Measurements from ENCODE around the gene ELAC1. TPM values are rescaled to one million over a fixed set of nuclear protein-coding genes. Genes with fewer than 3 reads are reported as not detected.
"Not testable (repeated sequence)": the region's sequence is repeated elsewhere in the genome, so short reads cannot be mapped to it uniquely, and the experiment has no call there.

The ELAC1 gene
- total RNA-seq, 1 donor from 2014 or later: 14.0 TPM

DNA sequence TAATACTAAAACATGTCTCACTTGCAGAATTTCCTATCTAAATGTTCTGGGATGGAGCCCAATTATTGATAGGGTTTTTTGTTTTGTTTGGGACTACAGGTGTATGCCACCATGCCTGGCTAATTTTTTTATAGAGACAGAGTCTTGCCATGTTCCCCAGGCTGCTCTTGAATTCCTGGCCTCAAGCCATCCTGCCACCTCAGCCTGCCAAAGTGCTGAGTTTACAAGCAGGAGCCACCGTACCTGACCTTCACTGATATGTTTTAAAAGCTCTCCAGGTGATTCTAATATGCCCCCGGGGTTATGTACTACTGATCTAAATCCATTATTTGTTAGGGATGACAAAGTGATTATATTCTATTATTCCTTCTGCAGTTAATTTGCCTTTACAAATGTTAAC lies 2.2 kb downstream of the ELAC1 start:
- Mint-ChIP-seq H3K9me3 (no peaks in the 10 kb centered on the region), H3K4me1 (peaks cover 11% of the 10 kb centered on the region), H3K36me3 (ENCODE audit: low read depth) (peaks cover 8% of the 10 kb centered on the region), H3K27ac (no peak overlapping the region), H3K4me3 (peak overlapping the region; percentile 33), H3K27me3 (no peaks in the 10 kb centered on the region)
- no peak for DNase-seq
- TF ChIP-seq, protein P1, sequence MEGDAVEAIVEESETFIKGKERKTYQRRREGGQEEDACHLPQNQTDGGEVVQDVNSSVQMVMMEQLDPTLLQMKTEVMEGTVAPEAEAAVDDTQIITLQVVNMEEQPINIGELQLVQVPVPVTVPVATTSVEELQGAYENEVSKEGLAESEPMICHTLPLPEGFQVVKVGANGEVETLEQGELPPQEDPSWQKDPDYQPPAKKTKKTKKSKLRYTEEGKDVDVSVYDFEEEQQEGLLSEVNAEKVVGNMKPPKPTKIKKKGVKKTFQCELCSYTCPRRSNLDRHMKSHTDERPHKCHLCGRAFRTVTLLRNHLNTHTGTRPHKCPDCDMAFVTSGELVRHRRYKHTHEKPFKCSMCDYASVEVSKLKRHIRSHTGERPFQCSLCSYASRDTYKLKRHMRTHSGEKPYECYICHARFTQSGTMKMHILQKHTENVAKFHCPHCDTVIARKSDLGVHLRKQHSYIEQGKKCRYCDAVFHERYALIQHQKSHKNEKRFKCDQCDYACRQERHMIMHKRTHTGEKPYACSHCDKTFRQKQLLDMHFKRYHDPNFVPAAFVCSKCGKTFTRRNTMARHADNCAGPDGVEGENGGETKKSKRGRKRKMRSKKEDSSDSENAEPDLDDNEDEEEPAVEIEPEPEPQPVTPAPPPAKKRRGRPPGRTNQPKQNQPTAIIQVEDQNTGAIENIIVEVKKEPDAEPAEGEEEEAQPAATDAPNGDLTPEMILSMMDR (IDR thresholded peaks at IDR 0.05): no peak
- intact Hi-C loops (cut with micrococcal nuclease): no loop called here
- ATAC-seq (ENCODE audit: low read depth): no peak
- ChIA-PET CTCF (no interaction called here), POLR2A (no interaction called here)

DNA sequence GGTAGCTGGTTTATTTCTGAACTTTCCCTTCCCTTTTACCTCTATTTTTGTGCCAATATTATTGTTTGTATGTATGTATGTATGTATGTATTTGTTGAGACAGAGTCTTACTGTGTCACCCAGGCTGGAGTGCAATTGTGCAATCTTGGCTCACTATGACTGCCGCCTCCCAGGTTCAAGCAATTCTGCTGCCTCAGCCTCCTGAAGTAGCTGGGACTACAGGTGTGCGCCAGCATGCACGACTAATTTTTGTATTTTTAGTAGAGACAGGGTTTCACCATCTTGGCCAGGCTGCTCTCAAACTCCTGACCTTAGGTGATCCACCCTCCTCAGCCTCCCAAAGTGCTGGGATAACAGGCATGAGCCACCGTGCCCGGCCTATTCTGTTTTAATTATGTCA lies 4.6 kb downstream of the ELAC1 start:
- ATAC-seq (ENCODE audit: low read depth); H3K4me3 Mint-ChIP-seq; intact Hi-C loops (cut with micrococcal nuclease); POLR2A ChIA-PET; H3K9me3 Mint-ChIP-seq; DNase-seq; H3K4me1 Mint-ChIP-seq; H3K27me3 Mint-ChIP-seq; H3K27ac Mint-ChIP-seq; CTCF ChIA-PET: not testable (repeated sequence)
- peaks cover 31% of the 10 kb centered on the region for H3K36me3 Mint-ChIP-seq (ENCODE audit: low read depth)

DNA sequence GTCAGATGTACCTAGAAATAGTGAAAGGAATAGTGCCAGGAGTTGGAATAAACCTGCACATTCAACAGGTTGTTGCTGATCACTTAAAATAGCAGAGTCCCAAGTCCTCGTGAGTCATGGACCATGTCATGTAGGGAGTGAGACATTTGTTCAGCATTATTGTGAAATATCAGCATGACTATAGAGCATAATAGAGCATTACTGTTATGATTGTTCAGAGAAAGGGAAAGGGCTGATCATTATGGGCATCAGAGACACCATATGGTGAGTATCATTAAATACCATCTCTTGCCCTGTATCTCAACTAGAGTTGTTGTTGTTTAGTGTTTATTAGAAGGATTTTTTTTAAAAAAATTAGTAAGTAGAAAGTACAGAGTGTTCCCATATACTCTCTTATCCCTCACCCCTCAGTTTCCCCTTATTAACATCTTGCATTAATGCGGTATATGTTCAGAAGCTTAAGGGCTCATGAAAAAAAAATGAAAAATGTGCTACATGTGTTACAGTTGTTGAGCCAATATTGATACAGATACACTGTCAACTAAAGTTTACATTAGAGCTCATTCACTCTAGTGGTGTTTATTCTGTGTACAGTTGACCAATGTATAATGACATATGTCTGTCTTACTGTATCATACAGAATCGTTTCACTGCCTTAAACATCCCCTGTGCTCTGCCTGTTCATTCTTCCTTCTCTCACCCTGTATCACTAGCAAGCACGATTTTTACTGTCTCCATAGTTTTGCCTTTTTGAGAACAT lies 5.7 kb downstream of the ELAC1 start:
- DNase-seq (no peak), ATAC-seq (ENCODE audit: low read depth) (no peak)
- Mint-ChIP-seq H3K4me1 (peaks cover 6% of the 10 kb centered on the region), H3K36me3 (ENCODE audit: low read depth) (peaks cover 40% of the 10 kb centered on the region), H3K9me3 (peaks cover 5% of the 10 kb centered on the region), H3K4me3 (no peak overlapping the region), H3K27me3 (no peaks in the 10 kb centered on the region), H3K27ac (no peak overlapping the region)
- ChIA-PET CTCF (no interaction called here), POLR2A (interaction anchor here (0.6 kb wide), 2 partner anchors 9 to 180 kb away, joined by 3 to 6 read pairs; no protein-coding TSS in a partner anchor)
- intact Hi-C loops (cut with micrococcal nuclease): no loop called here
- TF ChIP-seq, protein P1 (IDR thresholded peaks at IDR 0.05): no peak

DNA sequence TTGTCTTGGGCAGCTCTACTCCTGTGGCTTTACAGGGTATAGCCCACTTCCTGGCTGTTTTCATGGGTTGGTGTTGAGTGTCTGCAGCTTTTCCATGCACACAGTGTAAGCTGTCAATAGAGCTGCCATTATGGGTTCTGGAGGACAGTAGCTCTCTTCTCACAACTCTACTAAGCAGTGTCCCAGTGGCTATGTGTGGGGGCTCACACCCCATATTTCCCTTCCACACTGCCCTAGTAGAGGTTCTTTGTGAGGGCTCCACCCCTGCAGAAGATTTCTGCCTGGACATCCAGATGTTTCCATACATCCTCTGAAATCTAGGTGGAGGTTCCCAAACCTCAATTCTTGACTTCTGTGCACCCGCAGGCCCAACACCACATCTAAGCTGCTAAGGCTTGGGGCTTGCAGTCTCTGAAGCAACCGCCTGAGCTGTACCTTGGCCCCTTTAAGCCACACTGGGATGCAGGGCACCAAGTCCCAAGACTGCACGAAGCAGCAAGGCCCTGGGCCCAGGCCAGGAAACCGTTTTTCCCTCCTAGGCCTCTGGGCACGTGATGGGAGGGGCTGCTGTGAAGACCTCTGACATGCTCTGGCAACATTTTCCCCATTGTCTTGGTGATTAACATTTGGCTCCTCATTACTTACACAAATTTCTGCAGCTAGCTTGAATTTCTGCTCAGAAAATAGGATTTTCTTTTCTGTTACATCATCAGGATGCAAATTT lies 9.4 kb downstream of the ELAC1 start:
- H3K4me1 Mint-ChIP-seq: no peaks in the 10 kb centered on the region
- ATAC-seq (ENCODE audit: low read depth): no peak
- CTCF ChIA-PET: no interaction called here
- H3K36me3 Mint-ChIP-seq (ENCODE audit: low read depth): peaks cover 58% of the 10 kb centered on the region
- no peak for DNase-seq
- intact Hi-C loops (cut with micrococcal nuclease): no loop called here
- TF ChIP-seq, protein P1 (IDR thresholded peaks at IDR 0.05): no peak
- H3K27ac Mint-ChIP-seq: no peak overlapping the region
- peaks cover 5% of the 10 kb centered on the region for H3K9me3 Mint-ChIP-seq
- no peaks in the 10 kb centered on the region for H3K27me3 Mint-ChIP-seq
- no peak overlapping the region for H3K4me3 Mint-ChIP-seq
- POLR2A ChIA-PET: no interaction called here

DNA sequence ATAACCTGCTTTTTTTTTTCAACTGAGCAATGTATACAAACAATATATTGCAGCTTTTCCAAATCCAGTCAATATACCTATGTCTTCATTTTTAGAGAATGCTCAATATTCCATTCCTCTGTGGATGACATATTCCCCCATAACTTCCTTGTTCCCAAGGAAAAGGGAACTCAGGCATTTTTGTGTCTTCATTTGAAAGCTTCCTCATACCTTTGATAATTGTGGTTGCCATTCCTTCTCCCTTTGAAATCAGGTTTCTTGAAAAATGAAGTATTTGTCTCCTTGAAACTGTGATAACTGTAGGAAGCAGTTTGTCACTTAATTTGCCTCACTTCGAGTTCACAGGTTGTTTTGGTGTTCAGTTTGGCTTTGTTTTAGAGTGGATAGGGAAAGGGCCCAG lies 13.5 kb downstream of the ELAC1 start:
- H3K36me3 Mint-ChIP-seq (ENCODE audit: low read depth): peaks cover 59% of the 10 kb centered on the region
- no peak for DNase-seq
- CTCF ChIA-PET: no interaction called here
- H3K9me3 Mint-ChIP-seq: peaks cover 5% of the 10 kb centered on the region
- TF ChIP-seq, protein P1 (IDR thresholded peaks at IDR 0.05): no peak
- no peak for ATAC-seq (ENCODE audit: low read depth)
- intact Hi-C loops (cut with micrococcal nuclease): no loop called here
- H3K27ac Mint-ChIP-seq: no peak overlapping the region
- POLR2A ChIA-PET: interaction anchor here (0.8 kb wide), 1 partner anchor 16 kb away, joined by 8 read pairs; no protein-coding TSS in a partner anchor
- no peaks in the 10 kb centered on the region for H3K4me1 Mint-ChIP-seq
- no peak overlapping the region for H3K4me3 Mint-ChIP-seq
- no peaks in the 10 kb centered on the region for H3K27me3 Mint-ChIP-seq
